ENCODE results near the gene HHAT.

DNA sequence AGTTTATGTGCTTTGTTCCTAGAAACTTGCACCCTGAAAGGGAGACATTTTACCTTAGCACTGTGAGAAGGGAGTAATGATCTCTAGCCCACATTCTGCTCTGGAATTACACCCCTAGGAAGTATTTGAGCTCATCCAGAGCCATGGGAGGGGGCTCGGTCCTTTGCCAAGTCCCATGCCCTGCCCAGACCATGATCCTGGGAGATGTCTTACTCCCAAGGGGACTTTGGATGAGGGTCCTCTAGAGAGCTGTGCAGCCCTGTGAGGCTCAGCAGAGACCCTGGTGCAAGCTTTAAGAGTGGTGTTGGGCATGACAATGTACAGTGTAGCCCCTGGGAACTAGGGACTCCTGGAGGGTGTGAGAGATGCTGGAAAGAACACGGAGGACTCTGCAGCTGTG, 241.4 kb downstream of the HHAT start:
- TF ChIP-seq, protein P1, sequence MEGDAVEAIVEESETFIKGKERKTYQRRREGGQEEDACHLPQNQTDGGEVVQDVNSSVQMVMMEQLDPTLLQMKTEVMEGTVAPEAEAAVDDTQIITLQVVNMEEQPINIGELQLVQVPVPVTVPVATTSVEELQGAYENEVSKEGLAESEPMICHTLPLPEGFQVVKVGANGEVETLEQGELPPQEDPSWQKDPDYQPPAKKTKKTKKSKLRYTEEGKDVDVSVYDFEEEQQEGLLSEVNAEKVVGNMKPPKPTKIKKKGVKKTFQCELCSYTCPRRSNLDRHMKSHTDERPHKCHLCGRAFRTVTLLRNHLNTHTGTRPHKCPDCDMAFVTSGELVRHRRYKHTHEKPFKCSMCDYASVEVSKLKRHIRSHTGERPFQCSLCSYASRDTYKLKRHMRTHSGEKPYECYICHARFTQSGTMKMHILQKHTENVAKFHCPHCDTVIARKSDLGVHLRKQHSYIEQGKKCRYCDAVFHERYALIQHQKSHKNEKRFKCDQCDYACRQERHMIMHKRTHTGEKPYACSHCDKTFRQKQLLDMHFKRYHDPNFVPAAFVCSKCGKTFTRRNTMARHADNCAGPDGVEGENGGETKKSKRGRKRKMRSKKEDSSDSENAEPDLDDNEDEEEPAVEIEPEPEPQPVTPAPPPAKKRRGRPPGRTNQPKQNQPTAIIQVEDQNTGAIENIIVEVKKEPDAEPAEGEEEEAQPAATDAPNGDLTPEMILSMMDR (IDR thresholded peaks at IDR 0.05) = no peak
- TF ChIP-seq POLR2A (IDR thresholded peaks at IDR 0.05) = no peak

Measured in transverse colon (tissue), 3 donors.